Glutamatergic neuron (in vitro differentiated cells): ENCODE results near the gene TNFRSF11A. TPM values are rescaled to one million over a fixed set of nuclear protein-coding genes. Genes with fewer than 3 reads are reported as not detected.

Experiments
- DNase-seq: peaks from one replicate; pipeline ENCODE4 v3.0.0; 2022
- H3K27ac Mint-ChIP-seq: one replicate; pipeline ENCODE4 v1.8.0; 2020; ENCODE audit warnings: mild to moderate bottlenecking, mixed read lengths, inconsistent platforms; ENCODE audit not compliant: unreplicated experiment
- H3K27me3 Mint-ChIP-seq: one replicate; pipeline ENCODE4 v1.8.0; 2020; ENCODE audit warnings: mild to moderate bottlenecking, moderate library complexity, mixed read lengths, inconsistent platforms; ENCODE audit not compliant: unreplicated experiment
- H3K36me3 Mint-ChIP-seq: one replicate; pipeline ENCODE4 v1.8.0; 2020; ENCODE audit warnings: mild to moderate bottlenecking, mixed read lengths, inconsistent platforms; ENCODE audit not compliant: unreplicated experiment
- H3K4me1 Mint-ChIP-seq: one replicate; pipeline ENCODE4 v1.8.0; 2020; ENCODE audit warnings: mild to moderate bottlenecking, low read depth, mixed read lengths, inconsistent platforms; ENCODE audit not compliant: unreplicated experiment
- H3K4me3 Mint-ChIP-seq: one replicate; pipeline ENCODE4 v1.8.0; 2020; ENCODE audit warnings: mild to moderate bottlenecking, mixed read lengths, inconsistent platforms; ENCODE audit not compliant: unreplicated experiment
- H3K9me3 Mint-ChIP-seq: one replicate; pipeline ENCODE4 v1.8.0; 2020; ENCODE audit warnings: mild to moderate bottlenecking, moderate library complexity, mixed read lengths, inconsistent platforms; ENCODE audit not compliant: unreplicated experiment
- total RNA-seq: library from RNA; stranded (reverse); fragmentation: NEBNext Ultra II Directional; extraction: Animal tissue kit (Norgen Biotek cat#: 25700); gene quantifications from one replicate; pipeline ENCODE4 v1.2.1, GENCODE V29; 2021; ENCODE audit not compliant: unreplicated experiment
- TF ChIP-seq, protein P1 (sequence below): fragments of 200-600 bp; sonication (generic); IDR thresholded peaks from one replicate; pipeline ENCODE4 v1.5.0; 2021; ENCODE audit not compliant: partially characterized antibody, unreplicated experiment

TNFRSF11A gene
- total RNA-seq, 1 donor from 2014 or later: 1.2 TPM

DNA sequence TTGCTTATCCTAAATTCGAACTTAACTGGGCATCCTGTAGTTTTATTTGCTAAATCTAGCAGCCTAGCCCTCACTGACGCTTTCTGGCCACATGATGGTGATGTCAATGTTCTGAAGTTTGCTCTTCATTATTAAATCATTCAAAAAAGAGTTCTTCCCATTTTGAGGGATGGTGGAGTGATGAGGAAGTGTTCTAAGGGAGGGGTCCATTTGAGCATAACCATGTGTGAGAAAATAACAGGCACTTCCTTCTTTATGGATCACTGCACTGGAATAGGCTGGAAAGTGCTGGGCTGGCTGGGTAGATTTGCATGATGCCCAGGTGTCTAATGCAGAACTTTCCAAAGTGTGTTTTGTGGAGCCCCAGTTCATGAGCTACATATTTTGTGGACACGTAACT lies 74.2 kb downstream of the TNFRSF11A start:
- peaks cover 3% of the 10 kb centered on the region for H3K36me3 Mint-ChIP-seq
- no peak for DNase-seq
- TF ChIP-seq, protein P1, sequence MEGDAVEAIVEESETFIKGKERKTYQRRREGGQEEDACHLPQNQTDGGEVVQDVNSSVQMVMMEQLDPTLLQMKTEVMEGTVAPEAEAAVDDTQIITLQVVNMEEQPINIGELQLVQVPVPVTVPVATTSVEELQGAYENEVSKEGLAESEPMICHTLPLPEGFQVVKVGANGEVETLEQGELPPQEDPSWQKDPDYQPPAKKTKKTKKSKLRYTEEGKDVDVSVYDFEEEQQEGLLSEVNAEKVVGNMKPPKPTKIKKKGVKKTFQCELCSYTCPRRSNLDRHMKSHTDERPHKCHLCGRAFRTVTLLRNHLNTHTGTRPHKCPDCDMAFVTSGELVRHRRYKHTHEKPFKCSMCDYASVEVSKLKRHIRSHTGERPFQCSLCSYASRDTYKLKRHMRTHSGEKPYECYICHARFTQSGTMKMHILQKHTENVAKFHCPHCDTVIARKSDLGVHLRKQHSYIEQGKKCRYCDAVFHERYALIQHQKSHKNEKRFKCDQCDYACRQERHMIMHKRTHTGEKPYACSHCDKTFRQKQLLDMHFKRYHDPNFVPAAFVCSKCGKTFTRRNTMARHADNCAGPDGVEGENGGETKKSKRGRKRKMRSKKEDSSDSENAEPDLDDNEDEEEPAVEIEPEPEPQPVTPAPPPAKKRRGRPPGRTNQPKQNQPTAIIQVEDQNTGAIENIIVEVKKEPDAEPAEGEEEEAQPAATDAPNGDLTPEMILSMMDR: no peak
- H3K27me3 Mint-ChIP-seq: no peaks in the 10 kb centered on the region
- H3K27ac Mint-ChIP-seq: no peak overlapping the region
- H3K4me3 Mint-ChIP-seq: no peak overlapping the region
- no peaks in the 10 kb centered on the region for H3K4me1 Mint-ChIP-seq
- H3K9me3 Mint-ChIP-seq: peaks cover 1% of the 10 kb centered on the region

DNA sequence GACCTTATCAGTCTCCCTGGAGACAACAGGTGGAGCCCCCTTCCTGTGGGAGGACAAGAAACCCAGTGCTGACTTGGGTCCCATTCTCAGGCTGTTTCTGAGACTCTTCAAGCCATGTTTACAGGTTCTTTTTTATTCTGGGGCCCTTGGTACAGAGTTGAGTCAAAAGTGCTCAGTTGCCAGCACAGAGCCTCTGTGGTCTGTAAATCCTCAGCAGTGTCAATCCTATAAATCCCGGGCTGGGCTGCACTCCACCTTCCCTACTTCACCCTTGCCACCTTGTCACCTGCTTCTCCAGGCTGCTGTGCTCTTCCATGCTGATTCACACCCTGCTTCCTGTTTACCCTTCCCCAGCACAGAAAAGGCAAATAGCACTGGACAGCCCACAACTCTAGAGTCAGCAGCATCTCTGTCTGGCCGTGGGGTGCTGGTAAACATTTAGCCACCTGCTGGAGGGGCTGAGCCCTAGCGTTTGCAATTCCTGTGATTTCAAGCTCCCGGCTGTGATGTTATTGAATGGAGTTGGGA lies 74.7 kb downstream of the TNFRSF11A start:
- DNase-seq: no peak
- Mint-ChIP-seq H3K4me1 (no peaks in the 10 kb centered on the region), H3K4me3 (no peak overlapping the region)

DNA sequence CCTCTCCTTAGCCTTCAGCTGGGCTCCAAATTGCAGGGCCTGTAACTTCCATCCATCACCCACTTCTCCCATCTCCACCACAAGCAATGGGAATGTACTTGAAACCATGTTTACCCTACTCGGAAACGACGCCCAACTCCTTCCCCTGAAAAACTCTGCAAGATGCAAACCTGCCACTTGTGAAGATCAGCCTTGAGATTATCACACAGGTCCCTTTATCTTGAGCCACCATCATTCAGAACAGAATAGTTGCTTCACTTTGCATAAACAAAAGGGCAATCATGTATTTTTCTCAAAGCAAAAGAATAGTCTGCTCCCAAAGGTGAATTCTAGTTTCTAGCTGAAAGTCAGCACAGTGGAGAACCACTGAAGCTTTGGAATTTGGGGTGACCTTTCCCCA lies 75.8 kb downstream of the TNFRSF11A start:
- Mint-ChIP-seq H3K27me3 (no peaks in the 10 kb centered on the region), H3K4me3 (no peak overlapping the region), H3K36me3 (peaks cover 1% of the 10 kb centered on the region), H3K9me3 (peaks cover 1% of the 10 kb centered on the region), H3K27ac (no peak overlapping the region), H3K4me1 (no peaks in the 10 kb centered on the region)
- DNase-seq: no peak
- TF ChIP-seq, protein P1: no peak

More for the DNA sequence above, 74.7 kb downstream of the TNFRSF11A start:
- TF ChIP-seq, protein P1: no peak
- peaks cover 1% of the 10 kb centered on the region for H3K9me3 Mint-ChIP-seq
- H3K36me3 Mint-ChIP-seq: peaks cover 3% of the 10 kb centered on the region
- H3K27me3 Mint-ChIP-seq: no peaks in the 10 kb centered on the region
- peak overlapping the region; percentile 34 for H3K27ac Mint-ChIP-seq

DNA sequence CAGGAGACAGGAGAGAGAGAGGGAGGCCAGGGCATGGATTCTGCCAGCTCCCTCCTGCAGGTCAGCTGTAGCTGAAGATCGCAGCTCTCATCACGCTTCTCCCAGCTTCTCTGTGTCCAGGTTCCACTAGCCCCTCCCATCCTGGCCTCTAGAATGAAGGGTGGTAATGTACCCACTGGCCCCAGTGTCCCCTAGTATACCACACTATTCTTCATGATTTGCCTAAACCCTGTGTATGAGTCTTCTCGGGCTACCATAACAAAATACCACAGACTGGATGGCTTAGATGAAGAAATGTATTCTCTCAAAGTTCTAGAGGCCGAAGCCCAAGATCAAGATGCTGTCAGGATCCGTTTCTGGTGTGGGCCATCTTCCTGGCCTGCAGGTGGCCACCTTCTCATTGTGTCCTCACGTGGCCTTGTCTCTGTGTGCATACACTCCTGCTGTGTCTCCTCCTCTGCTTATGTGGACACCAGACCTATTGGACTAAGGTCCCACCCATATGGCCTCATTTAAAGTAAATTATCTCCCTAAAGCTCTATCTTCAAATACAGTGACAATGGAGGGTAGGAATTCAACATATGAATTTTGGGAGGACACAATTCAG lies 77.3 kb downstream of the TNFRSF11A start:
- no peak for DNase-seq
- Mint-ChIP-seq H3K9me3 (peaks cover 1% of the 10 kb centered on the region), H3K4me3 (no peak overlapping the region), H3K27me3 (no peaks in the 10 kb centered on the region), H3K36me3 (no peaks in the 10 kb centered on the region), H3K27ac (no peak overlapping the region), H3K4me1 (no peaks in the 10 kb centered on the region)
- TF ChIP-seq, protein P1: no peak

DNA sequence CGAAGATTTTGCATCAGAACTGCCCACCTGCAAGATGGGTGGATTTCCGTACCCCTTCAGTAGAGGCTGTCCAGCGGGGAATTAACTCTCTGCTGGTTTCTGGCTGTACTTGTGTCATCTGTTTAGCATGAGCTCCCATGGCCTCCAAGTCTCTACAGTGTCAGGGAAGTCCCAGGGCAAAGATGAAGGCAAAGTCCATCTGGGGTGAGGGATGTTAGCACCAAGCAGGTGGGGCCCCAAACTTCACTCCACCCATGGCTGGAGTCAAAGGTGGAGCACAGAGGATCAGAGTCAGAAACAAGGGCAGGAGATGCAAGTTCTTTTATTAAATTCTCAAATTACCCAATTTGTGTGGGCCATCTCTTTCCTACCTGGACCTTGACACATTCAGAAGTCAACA lies 78.0 kb downstream of the TNFRSF11A start:
- Mint-ChIP-seq H3K27me3 (no peaks in the 10 kb centered on the region), H3K4me3 (no peak overlapping the region), H3K27ac (no peak overlapping the region), H3K9me3 (peaks cover 1% of the 10 kb centered on the region), H3K36me3 (no peaks in the 10 kb centered on the region), H3K4me1 (no peaks in the 10 kb centered on the region)
- DNase-seq: no peak
- TF ChIP-seq, protein P1: no peak
